DOHH2 (cell line): Measurements from ENCODE around the gene CERS6.

Experiments used
- H3F3A ChIP-seq: fragments of 200-600 bp; sonication (generic), shearing (Covaris generic); 2 replicates; pipeline ENCODE4 v1.6.0; 2016; ENCODE audit warnings: antibody characterized with exemption, mild to moderate bottlenecking; ENCODE audit not compliant: control insufficient read depth, insufficient read depth
- H3K27ac ChIP-seq: fragments of 200-600 bp; sonication (generic); 2 replicates; pipeline ENCODE4 v1.5.1; 2014; ENCODE audit warnings: low read depth, mild to moderate bottlenecking, low read length, moderate library complexity
- H3K27me3 ChIP-seq: fragments of 200-600 bp; sonication (generic); 2 replicates; pipeline ENCODE4 v1.6.1; 2014; ENCODE audit warnings: mild to moderate bottlenecking, low read length, mixed read lengths; ENCODE audit not compliant: control insufficient read depth
- H3K36me3 ChIP-seq: fragments of 200-600 bp; sonication (generic); 2 replicates; pipeline ENCODE4 v1.6.1; 2014; ENCODE audit warnings: mild to moderate bottlenecking, low read length, moderate library complexity, mixed read lengths; ENCODE audit not compliant: control insufficient read depth
- H3K4me1 ChIP-seq: fragments of 200-600 bp; sonication (generic); 2 replicates; pipeline ENCODE4 v1.6.1; 2014; ENCODE audit warnings: mild to moderate bottlenecking, low read length, mixed read lengths; ENCODE audit not compliant: control insufficient read depth
- H3K4me2 ChIP-seq: fragments of 200-600 bp; sonication (generic); 2 replicates; pipeline ENCODE4 v1.6.0; 2014; ENCODE audit warnings: mild to moderate bottlenecking, low read length, moderate library complexity
- H3K4me3 ChIP-seq: fragments of 200-600 bp; sonication (generic); 2 replicates; pipeline ENCODE4 v1.5.1; 2014; ENCODE audit warnings: mild to moderate bottlenecking, low read length, mixed read lengths
- H3K79me2 ChIP-seq: fragments of 200-600 bp; sonication (generic); 2 replicates; pipeline ENCODE4 v1.6.1; 2014; ENCODE audit warnings: mild to moderate bottlenecking, low read length, mixed read lengths; ENCODE audit not compliant: control insufficient read depth
- H3K9me2 ChIP-seq: fragments of 200-600 bp; sonication (generic); replicated peaks from 2 replicates; pipeline ENCODE4 v1.6.1; 2014; ENCODE audit warnings: mild to moderate bottlenecking, low read length, mixed read lengths; ENCODE audit not compliant: control insufficient read depth
- H3K9me3 ChIP-seq: fragments of 200-600 bp; sonication (generic); 2 replicates; pipeline ENCODE4 v1.6.1; 2014; ENCODE audit warnings: antibody characterized with exemption, low read length, mixed read lengths; ENCODE audit not compliant: control insufficient read depth, insufficient read depth
- H4K20me1 ChIP-seq: fragments of 200-600 bp; sonication (generic); 2 replicates; pipeline ENCODE4 v1.6.0; 2014; ENCODE audit warnings: low read depth, mild to moderate bottlenecking, antibody characterized with exemption, low read length, moderate library complexity; ENCODE audit not compliant: control insufficient read depth, insufficient read depth
- EZH2phosphoT487 ChIP-seq: fragments of 200-600 bp; sonication (generic); IDR thresholded peaks from 2 replicates; pipeline ENCODE4 v1.6.1; 2017; ENCODE audit warnings: borderline replicate concordance, mild to moderate bottlenecking, antibody characterized with exemption, low read length, moderate library complexity, mixed read lengths
- TF ChIP-seq, protein P1 (sequence below): fragments of 200-600 bp; sonication (generic); IDR thresholded peaks from one replicate; pipeline ENCODE4 v1.5.1; 2014; ENCODE audit warnings: antibody characterized with exemption, mild to moderate bottlenecking, low read depth, low read length; ENCODE audit not compliant: poor library complexity, severe bottlenecking

The CERS6 gene

GRCh38 chr2:168448980-168449379 lies 7.1 kb upstream of the CERS6 start:
- Histone ChIP-seq H3F3A (no peaks in the 10 kb centered on the region), H3K4me1 (no peaks in the 10 kb centered on the region), H4K20me1 (no peaks in the 10 kb centered on the region), H3K27me3 (no peaks in the 10 kb centered on the region), H3K9me2 (no peaks in the 10 kb centered on the region), H3K9me3 (no peaks in the 10 kb centered on the region), H3K4me3 (no peak overlapping the region), H3K4me2 (no peak overlapping the region), H3K36me3 (no peaks in the 10 kb centered on the region), H3K79me2 (no peaks in the 10 kb centered on the region), H3K27ac (no peak overlapping the region)
- TF ChIP-seq EZH2phosphoT487, result no peak

GRCh38 chr2:168449419-168449818 lies 6.7 kb upstream of the CERS6 start:
- no peak overlapping the region for H3K27ac ChIP-seq
- no peaks in the 10 kb centered on the region for H3K36me3 ChIP-seq
- H3K4me2 ChIP-seq, result no peak overlapping the region
- no peaks in the 10 kb centered on the region for H3K9me2 ChIP-seq
- TF ChIP-seq, protein P1, sequence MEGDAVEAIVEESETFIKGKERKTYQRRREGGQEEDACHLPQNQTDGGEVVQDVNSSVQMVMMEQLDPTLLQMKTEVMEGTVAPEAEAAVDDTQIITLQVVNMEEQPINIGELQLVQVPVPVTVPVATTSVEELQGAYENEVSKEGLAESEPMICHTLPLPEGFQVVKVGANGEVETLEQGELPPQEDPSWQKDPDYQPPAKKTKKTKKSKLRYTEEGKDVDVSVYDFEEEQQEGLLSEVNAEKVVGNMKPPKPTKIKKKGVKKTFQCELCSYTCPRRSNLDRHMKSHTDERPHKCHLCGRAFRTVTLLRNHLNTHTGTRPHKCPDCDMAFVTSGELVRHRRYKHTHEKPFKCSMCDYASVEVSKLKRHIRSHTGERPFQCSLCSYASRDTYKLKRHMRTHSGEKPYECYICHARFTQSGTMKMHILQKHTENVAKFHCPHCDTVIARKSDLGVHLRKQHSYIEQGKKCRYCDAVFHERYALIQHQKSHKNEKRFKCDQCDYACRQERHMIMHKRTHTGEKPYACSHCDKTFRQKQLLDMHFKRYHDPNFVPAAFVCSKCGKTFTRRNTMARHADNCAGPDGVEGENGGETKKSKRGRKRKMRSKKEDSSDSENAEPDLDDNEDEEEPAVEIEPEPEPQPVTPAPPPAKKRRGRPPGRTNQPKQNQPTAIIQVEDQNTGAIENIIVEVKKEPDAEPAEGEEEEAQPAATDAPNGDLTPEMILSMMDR, result no peak
- no peak for TF ChIP-seq EZH2phosphoT487
- no peaks in the 10 kb centered on the region for H3K9me3 ChIP-seq
- no peaks in the 10 kb centered on the region for H3K27me3 ChIP-seq
- H3K4me1 ChIP-seq, result no peaks in the 10 kb centered on the region
- no peaks in the 10 kb centered on the region for H4K20me1 ChIP-seq
- no peaks in the 10 kb centered on the region for H3K79me2 ChIP-seq
- no peaks in the 10 kb centered on the region for H3F3A ChIP-seq
- H3K4me3 ChIP-seq, result no peak overlapping the region

DNA sequence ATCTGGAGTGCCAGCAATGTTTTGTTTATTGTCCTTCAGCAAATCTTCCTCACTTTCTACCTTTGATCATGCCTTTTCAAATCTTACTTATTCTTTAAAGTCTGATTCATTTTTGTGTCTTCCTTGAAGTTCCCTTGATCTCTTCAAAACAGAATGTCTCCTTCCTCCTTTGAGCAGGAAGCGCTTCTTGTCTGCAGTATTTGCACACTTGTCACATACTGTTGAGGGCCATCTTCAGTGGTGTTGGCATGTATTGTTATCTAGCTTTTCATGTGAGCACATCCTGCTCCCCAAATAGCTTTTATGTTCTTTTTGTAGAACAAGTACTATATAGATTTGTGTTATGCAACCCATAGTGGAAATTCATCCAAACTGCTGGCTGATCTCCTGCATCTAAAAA lies 5.9 kb upstream of the CERS6 start:
- Histone ChIP-seq H3K4me3 (no peak overlapping the region), H3K9me2 (no peaks in the 10 kb centered on the region), H4K20me1 (no peaks in the 10 kb centered on the region), H3F3A (no peaks in the 10 kb centered on the region), H3K4me2 (no peak overlapping the region), H3K27me3 (no peaks in the 10 kb centered on the region), H3K27ac (no peak overlapping the region), H3K79me2 (no peaks in the 10 kb centered on the region), H3K4me1 (no peaks in the 10 kb centered on the region), H3K36me3 (no peaks in the 10 kb centered on the region), H3K9me3 (no peaks in the 10 kb centered on the region)
- TF ChIP-seq, protein P1, result no peak
- TF ChIP-seq EZH2phosphoT487, result no peak

DNA sequence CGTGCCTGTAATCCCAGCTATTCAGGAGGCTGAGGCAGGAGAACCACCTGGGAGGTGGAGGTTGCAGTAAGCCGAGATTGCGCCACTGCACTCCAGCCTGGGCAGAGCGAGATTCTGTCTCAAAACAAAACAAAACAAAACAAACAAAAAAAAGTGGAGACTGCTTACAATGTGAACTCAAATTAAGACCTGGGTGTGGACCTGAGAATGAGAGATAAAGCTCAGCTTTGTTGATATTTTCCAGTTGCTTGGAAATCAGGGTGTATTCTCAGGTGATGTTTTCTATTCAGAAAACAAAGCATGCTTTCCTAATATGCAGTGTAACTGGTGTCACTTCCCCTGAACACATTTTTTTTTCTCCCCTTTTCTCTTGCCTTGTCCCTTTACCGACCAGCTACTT lies 5.3 kb upstream of the CERS6 start:
- H3F3A ChIP-seq, result no peaks in the 10 kb centered on the region
- H4K20me1 ChIP-seq, result no peaks in the 10 kb centered on the region
- H3K27me3 ChIP-seq, result no peaks in the 10 kb centered on the region
- H3K4me2 ChIP-seq, result no peak overlapping the region
- no peak overlapping the region for H3K4me3 ChIP-seq
- no peaks in the 10 kb centered on the region for H3K36me3 ChIP-seq
- H3K4me1 ChIP-seq, result no peaks in the 10 kb centered on the region
- TF ChIP-seq, protein P1, result no peak
- no peak for TF ChIP-seq EZH2phosphoT487
- H3K79me2 ChIP-seq, result no peaks in the 10 kb centered on the region
- H3K9me2 ChIP-seq, result no peaks in the 10 kb centered on the region
- H3K27ac ChIP-seq, result no peak overlapping the region
- no peaks in the 10 kb centered on the region for H3K9me3 ChIP-seq
